ENCODE measurements around the gene FGF10. TPM values are rescaled to one million over a fixed set of nuclear protein-coding genes. Genes with fewer than 3 reads are reported as not detected.

Gene FGF10
- total and polyA plus RNA-seq, 8 donors = 1.4 to 31.2 (median 12.6) TPM; not detected in 1

DNA sequence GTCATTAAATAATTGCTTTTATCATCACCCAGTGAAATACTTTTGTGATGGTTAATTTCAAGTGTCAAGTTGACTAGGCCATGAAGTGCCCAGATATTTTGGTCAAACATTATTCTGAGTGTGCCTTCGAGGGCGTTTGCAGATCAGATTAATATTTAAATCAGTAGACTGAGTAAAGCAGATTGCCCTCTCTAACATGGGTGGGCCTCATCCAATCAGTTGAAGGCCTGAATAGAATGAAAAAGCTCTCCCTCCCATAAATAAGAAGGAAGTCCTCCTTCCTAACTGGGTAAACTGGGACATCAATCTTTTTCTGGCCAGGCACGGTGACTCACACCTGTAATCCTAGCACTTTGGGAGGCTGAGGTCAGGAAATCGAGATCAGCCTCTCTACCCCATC, 12.4 kb upstream of the FGF10 start:
- Histone ChIP-seq H3K36me3 (no peaks in the 10 kb centered on the region), H3K9me3 (no peaks in the 10 kb centered on the region), H3K4me3 (no peak overlapping the region), H3K4me1 (no peaks in the 10 kb centered on the region), H3K27ac (no peak overlapping the region), H3K27me3 (no peaks in the 10 kb centered on the region)
- TF ChIP-seq EP300 (IDR thresholded peaks at IDR 0.05) (no peak), POLR2A (IDR thresholded peaks at IDR 0.05) (no peak), POLR2AphosphoS5 (IDR thresholded peaks at IDR 0.05) (no peak)
- TF ChIP-seq, protein P1, sequence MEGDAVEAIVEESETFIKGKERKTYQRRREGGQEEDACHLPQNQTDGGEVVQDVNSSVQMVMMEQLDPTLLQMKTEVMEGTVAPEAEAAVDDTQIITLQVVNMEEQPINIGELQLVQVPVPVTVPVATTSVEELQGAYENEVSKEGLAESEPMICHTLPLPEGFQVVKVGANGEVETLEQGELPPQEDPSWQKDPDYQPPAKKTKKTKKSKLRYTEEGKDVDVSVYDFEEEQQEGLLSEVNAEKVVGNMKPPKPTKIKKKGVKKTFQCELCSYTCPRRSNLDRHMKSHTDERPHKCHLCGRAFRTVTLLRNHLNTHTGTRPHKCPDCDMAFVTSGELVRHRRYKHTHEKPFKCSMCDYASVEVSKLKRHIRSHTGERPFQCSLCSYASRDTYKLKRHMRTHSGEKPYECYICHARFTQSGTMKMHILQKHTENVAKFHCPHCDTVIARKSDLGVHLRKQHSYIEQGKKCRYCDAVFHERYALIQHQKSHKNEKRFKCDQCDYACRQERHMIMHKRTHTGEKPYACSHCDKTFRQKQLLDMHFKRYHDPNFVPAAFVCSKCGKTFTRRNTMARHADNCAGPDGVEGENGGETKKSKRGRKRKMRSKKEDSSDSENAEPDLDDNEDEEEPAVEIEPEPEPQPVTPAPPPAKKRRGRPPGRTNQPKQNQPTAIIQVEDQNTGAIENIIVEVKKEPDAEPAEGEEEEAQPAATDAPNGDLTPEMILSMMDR (IDR thresholded peaks at IDR 0.05) = no peak
- no peak for DNase-seq
- intact Hi-C loops (cut with DNase I; ENCODE audit: low total_unique reads) = no loop called here
- 64 to 75% (median 72%) methylated on average over 4 of the region's 4 CpGs for WGBS, 5 donors

DNA sequence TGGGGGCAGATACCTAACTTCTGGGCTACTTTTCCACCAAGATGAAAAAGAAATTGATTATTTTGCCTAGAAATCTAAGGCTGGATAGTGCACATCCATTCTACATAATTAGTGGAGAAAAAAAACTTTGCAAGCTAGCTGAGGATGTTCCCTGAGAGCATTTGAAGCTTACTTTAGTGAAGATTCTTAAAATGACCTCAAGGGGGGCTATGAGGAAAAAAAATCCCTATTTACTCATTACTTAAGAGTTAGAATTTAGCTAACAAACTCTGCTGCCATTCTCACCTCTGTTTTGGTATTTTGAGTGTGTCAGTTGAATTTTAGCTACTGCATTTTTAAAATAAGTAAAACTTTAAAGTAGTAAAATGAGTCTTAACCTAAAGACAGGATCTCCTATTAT, 9.2 kb upstream of the FGF10 start:
- H3K4me3 ChIP-seq = no peak overlapping the region
- H3K36me3 ChIP-seq = no peaks in the 10 kb centered on the region
- no peak for DNase-seq
- no peaks in the 10 kb centered on the region for H3K4me1 ChIP-seq
- H3K27ac ChIP-seq = no peak overlapping the region
- no peaks in the 10 kb centered on the region for H3K9me3 ChIP-seq
- intact Hi-C loops (cut with DNase I; ENCODE audit: low total_unique reads) = no loop called here
- no peak for TF ChIP-seq POLR2AphosphoS5 (IDR thresholded peaks at IDR 0.05)
- TF ChIP-seq EP300 (IDR thresholded peaks at IDR 0.05) = no peak
- TF ChIP-seq, protein P1 (IDR thresholded peaks at IDR 0.05) = no peak
- TF ChIP-seq POLR2A (IDR thresholded peaks at IDR 0.05) = no peak
- no peaks in the 10 kb centered on the region for H3K27me3 ChIP-seq

DNA sequence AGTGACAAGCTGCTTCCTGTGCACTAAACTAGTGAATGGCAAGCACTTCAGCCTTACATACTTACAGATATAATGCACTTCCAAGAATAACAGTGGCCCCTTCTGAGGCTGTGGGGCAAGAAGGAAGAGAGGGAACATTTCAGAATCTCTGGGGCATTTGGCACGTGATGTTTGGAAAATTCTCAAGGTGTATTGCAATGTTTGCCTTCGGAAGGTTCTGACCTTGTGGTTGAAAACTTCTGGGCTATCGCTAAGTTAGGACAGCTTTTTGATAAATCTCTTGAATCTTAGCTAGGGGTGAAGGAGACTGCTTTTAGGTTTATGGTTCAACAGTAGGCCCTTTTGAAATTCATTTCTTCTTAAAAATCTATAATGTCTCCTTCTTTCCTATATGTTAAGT, 7.1 kb upstream of the FGF10 start:
- no peak for DNase-seq
- WGBS, 5 donors = 38 to 77% (median 61%) methylated on average over 3 of the region's 3 CpGs
- Histone ChIP-seq H3K9me3 (no peaks in the 10 kb centered on the region), H3K4me3 (no peak overlapping the region), H3K27ac (no peak overlapping the region), H3K27me3 (no peaks in the 10 kb centered on the region), H3K4me1 (no peaks in the 10 kb centered on the region), H3K36me3 (no peaks in the 10 kb centered on the region)
- TF ChIP-seq POLR2A (IDR thresholded peaks at IDR 0.05) = no peak
- no peak for TF ChIP-seq EP300 (IDR thresholded peaks at IDR 0.05)
- TF ChIP-seq, protein P1 (IDR thresholded peaks at IDR 0.05) = no peak
- TF ChIP-seq POLR2AphosphoS5 (IDR thresholded peaks at IDR 0.05) = no peak
- intact Hi-C loops (cut with DNase I; ENCODE audit: low total_unique reads) = no loop called here

DNA sequence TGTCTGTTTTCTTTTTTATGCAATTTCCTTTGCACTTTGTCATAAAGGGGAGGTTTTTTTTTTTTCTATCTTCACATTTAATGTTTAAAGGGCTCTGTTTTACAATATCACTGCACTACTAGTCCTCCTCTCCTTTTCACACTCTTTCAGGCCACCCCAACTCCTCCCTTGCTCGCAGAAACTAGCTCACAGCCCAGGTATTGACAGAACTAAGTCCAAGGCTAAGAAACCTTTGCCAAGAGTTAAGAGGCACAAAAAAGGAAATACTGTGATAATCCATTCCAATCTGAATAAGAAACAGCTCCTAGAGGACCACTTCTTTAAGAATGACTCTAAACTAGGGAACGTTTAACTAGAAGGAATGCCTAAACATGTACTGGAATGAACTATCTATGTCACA, 1.1 kb upstream of the FGF10 start:
- H3K36me3 ChIP-seq = no peaks in the 10 kb centered on the region
- peak overlapping the region in 2 of 4 donors; percentile 50 to 57 for H3K4me3 ChIP-seq
- no peaks in the 10 kb centered on the region for H3K9me3 ChIP-seq
- no peak for DNase-seq
- TF ChIP-seq, protein P1 (IDR thresholded peaks at IDR 0.05) = no peak
- no peak for TF ChIP-seq POLR2AphosphoS5 (IDR thresholded peaks at IDR 0.05)
- TF ChIP-seq POLR2A (IDR thresholded peaks at IDR 0.05) = no peak
- no peak for TF ChIP-seq EP300 (IDR thresholded peaks at IDR 0.05)
- peaks cover 6 to 33% (median 19%) of the 10 kb centered on the region in 4 donors for H3K4me1 ChIP-seq
- peak overlapping the region in 3 of 5 donors; percentile 64 to 76 (median 72) for H3K27ac ChIP-seq
- intact Hi-C loops (cut with DNase I; ENCODE audit: low total_unique reads) = no loop called here
- 20 to 28% (median 26%) methylated on average over 2 of the region's 2 CpGs for WGBS, 5 donors
- H3K27me3 ChIP-seq = peaks cover 0 to 42% (median 36%) of the 10 kb centered on the region in 3 donors

Data from stomach (tissue), 9 donors.